ENCODE results near the gene HIVEP3.

HIVEP3 gene

GRCh38 chr1:41919764-41920397 lies 1.2 kb upstream of the HIVEP3 start:
- peak; percentile 61 for DNase-seq

DNA sequence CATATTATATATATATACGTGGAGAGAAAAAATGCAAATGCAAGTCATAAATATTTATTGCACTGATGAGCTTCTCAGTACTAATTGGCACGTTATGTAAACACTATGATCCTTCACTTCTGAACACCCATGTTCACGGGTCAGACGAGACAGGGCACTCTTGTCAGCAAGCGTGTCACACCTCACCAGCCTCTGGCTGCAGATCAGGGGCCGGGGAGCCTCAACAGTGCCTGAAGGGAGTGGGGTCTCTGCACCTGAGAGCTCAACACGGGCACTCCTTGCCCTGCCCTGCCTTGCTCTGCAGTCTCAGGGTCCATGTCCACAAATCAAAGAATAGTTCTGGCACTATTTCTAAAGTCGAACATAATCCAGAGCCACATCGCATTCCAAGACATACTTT lies 409 bp upstream of the HIVEP3 start:
- DNase-seq: no peak

- no peak for DNase-seq
Measured at GRCh38 chr1:41917835-41918449, 780 bp downstream of the HIVEP3 start.

- DNase-seq: no peak
Measured at GRCh38 chr1:41917076-41917475, 1.6 kb downstream of the HIVEP3 start.

- no peak for DNase-seq
Measured at GRCh38 chr1:41915786-41916571, 2.7 kb downstream of the HIVEP3 start.

GRCh38 chr1:41914516-41914915 lies 4.2 kb downstream of the HIVEP3 start:
- DNase-seq: no peak

GRCh38 chr1:41913014-41913413 lies 5.7 kb downstream of the HIVEP3 start:
- no peak for DNase-seq

DNA sequence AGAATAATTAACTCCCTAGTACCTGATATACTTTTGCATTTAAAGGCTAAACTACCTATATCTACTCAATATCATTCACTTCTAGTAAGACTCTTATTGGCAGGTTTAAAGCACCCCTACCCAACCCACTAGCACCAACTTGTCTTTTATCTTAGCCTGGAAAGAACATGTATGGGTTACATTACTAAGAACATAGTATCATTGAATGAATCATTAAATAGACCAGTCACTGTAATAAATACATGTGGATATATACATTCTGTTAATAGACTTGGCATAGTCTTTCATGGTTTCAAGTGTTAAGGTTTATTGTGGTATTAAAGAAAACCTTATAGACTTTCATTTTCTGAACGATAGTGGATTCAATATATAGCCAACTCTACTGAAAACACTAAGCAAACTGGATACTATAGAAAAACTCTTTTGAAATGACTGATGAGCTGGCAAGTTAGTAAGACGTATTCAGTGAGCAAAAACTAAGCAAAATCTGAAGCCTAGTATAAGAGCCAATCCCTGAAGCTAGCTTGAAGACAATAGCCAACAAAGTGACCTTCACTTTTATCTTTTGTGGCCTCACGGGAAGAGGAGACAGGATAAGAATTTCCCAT lies 10.3 kb downstream of the HIVEP3 start:
- DNase-seq: no peak

DNA sequence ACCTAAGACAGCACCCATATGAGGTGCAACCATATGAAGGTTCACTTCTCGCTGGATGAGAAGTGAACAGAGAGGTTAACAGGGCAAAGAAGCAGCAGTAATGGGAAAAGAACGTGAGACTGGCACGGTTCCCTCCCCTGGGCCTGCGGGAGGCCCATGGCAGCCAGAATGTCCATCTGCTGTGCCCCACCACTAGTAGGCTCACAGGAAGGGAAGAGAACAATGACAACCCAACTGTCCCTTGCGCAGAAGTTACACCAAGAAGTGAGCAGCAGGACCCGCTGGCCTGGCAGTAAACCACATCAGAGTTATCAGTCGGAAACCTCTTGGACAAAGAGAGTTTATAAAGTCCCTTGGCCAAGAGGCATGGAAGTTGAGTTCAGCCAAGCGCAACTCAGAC lies 11.3 kb downstream of the HIVEP3 start:
- no peak for DNase-seq

GRCh38 chr1:41906943-41907342 lies 11.8 kb downstream of the HIVEP3 start:
- DNase-seq: no peak

DNA sequence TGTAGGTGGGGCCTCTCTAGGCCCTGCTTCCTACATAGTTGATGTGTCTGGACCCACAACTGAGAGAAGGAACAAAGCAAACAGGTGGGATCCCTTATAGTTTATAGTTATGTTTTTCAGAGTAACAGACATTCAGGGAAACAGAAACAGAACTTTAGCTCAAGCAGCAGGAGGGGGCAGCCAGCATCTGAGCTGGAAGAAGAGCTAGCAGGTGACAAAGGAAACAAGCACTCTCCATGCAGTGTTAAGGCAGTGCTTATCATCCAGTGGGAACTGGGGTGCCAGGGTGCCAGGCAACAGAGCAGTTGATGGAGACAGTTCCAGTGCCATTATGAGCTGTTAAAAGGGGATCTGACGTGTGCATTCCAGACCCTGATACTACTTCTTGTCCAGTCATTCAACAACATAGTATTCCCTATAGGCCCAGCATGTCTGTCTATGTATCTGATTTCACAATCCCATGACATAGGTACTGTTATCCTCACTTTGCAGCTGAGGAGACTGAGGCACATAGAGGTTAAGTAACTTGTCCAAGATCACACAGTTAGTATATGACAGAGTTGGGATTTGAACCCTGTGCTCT lies 13.5 kb downstream of the HIVEP3 start:
- no peak for DNase-seq

GRCh38 chr1:41902664-41903063 lies 16.1 kb downstream of the HIVEP3 start:
- no peak for DNase-seq

DNA sequence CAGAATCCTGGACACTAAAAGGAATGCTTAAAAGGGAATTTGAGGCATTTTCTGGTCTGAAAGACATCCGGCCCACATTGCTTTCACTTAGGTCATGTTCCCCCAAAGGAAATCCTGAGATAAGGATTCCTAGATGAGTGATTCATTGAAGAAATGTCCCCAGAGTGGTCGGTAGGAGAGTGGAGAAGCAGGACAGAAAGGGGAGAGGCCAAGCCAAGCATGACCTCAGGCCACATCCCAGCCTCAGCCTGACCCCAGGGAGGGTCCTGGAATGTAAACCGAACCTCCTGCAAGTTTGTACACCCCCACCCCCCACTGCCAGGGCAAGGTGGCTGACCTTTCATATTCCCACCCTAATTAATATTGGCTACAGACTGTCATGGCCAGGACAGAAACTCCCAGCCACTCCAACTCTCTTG lies 16.6 kb downstream of the HIVEP3 start:
- no peak for DNase-seq

GRCh38 chr1:41901551-41901950 lies 17.2 kb downstream of the HIVEP3 start:
- no peak for DNase-seq

GRCh38 chr1:41900603-41901444 lies 17.9 kb downstream of the HIVEP3 start:
- no peak for DNase-seq

DNA sequence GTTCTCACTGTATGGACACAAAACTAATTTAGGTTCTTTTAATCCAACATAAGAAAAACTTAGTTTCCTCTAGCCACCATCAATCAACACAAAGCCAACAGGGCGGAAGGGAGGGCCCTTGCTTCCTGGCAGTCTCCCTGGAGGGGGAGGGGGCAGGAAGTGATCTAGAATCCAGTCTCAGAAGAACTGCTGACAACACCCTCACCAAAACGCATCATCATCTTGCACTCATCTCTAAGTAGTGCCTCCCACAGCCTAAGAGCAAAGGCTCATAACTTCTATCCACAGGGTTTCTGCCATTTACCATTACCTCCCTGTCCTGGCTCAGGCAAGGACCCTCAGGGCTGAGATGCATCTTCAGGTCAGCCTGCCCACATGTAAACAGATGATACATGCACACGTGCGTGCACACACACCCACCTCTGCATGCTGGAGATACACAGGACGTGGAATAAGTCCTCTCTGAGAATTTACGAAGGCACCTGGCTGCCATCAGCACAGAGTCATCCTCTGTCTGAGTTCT lies 20.5 kb downstream of the HIVEP3 start:
- peak; percentile 60 for DNase-seq

DNA sequence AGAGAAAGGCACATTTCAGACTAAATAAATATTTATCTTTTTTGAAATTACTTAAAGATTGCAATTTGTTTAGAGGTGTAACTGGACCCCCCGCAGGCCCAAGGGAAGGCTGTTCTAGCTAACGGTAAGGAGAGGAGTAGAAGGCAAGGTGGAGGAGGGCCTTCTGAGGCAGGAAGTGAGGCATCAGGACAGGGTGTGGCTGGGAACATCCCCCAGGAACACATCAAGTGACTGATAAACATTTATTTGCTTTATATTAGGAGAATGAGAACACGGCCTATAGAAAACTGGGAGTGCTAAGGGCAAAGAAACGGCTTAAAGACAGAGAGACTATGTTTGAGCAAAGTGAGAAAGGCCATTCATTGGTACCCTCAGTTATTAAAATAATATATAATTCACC lies 23.2 kb downstream of the HIVEP3 start:
- DNase-seq: no peak

GRCh38 chr1:41894808-41895483 lies 23.8 kb downstream of the HIVEP3 start:
- DNase-seq: no peak

GRCh38 chr1:41894101-41894807 lies 24.5 kb downstream of the HIVEP3 start:
- DNase-seq: no peak

- DNase-seq: no peak
Measured at GRCh38 chr1:41892301-41892781, 26.4 kb downstream of the HIVEP3 start.

Measured in activated T-cell treated with anti-CD3 and anti-CD28 coated beads for 4 hours (primary cell).